ENCODE data around the gene CHRNA4.

- TF ChIP-seq, protein P1, sequence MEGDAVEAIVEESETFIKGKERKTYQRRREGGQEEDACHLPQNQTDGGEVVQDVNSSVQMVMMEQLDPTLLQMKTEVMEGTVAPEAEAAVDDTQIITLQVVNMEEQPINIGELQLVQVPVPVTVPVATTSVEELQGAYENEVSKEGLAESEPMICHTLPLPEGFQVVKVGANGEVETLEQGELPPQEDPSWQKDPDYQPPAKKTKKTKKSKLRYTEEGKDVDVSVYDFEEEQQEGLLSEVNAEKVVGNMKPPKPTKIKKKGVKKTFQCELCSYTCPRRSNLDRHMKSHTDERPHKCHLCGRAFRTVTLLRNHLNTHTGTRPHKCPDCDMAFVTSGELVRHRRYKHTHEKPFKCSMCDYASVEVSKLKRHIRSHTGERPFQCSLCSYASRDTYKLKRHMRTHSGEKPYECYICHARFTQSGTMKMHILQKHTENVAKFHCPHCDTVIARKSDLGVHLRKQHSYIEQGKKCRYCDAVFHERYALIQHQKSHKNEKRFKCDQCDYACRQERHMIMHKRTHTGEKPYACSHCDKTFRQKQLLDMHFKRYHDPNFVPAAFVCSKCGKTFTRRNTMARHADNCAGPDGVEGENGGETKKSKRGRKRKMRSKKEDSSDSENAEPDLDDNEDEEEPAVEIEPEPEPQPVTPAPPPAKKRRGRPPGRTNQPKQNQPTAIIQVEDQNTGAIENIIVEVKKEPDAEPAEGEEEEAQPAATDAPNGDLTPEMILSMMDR (IDR thresholded peaks at IDR 0.05; ENCODE audit: low read depth, low read length, poor library complexity, severe bottlenecking), result peak; percentile 97
- no peak for TF ChIP-seq EZH2phosphoT487 (IDR thresholded peaks at IDR 0.05; ENCODE audit: borderline replicate concordance, low read length)
Observed at GRCh38 chr20:63381781-63382431, 20.8 kb upstream of the CHRNA4 start.

All from DOHH2 (cell line).